Parathyroid adenoma (tissue), 2 donors: ENCODE measurements around the gene FOXO3.

Experiments used
- H2AFZ ChIP-seq: fragments of 300-600 bp; sonication (generic); one replicate; pipeline ENCODE4 v1.7.0; 2017; ENCODE audit warnings: antibody characterized with exemption, mild to moderate bottlenecking
- H3K27ac ChIP-seq: fragments of 300-600 bp; sonication (generic); one replicate; pipeline ENCODE4 v1.7.0; 2017
- H3K27me3 ChIP-seq: fragments of 300-600 bp; sonication (generic); one replicate; pipeline ENCODE4 v1.7.0; 2017; ENCODE audit warnings: low read length; ENCODE audit not compliant: control insufficient read depth, insufficient read depth
- H3K36me3 ChIP-seq: fragments of 300-600 bp; sonication (generic); one replicate; pipeline ENCODE4 v1.7.0; 2017; ENCODE audit warnings: low read length; ENCODE audit not compliant: control insufficient read depth, insufficient read depth
- H3K4me1 ChIP-seq: fragments of 300-600 bp; sonication (generic); one replicate; pipeline ENCODE4 v1.7.0; 2017; ENCODE audit warnings: control low read depth
- H3K4me2 ChIP-seq: fragments of 300-600 bp; sonication (generic); one replicate; pipeline ENCODE4 v1.7.0; 2017; ENCODE audit warnings: low read length
- H3K4me3 ChIP-seq: fragments of 300-600 bp; sonication (generic); one replicate; pipeline ENCODE4 v1.7.0; 2017; ENCODE audit warnings: low read depth, low read length
- H3K79me2 ChIP-seq: fragments of 300-600 bp; sonication (generic); one replicate; pipeline ENCODE4 v1.7.0; 2017; ENCODE audit warnings: control low read depth
- H3K9ac ChIP-seq: fragments of 300-600 bp; sonication (generic); one replicate; pipeline ENCODE4 v1.7.0; 2017; ENCODE audit warnings: mild to moderate bottlenecking
- H3K9me3 ChIP-seq: fragments of 300-600 bp; sonication (generic); one replicate; pipeline ENCODE4 v1.7.0; 2017; ENCODE audit warnings: low read length; ENCODE audit not compliant: control insufficient read depth
- TF ChIP-seq, protein P1 (sequence below): fragments of 300-600 bp; sonication (generic); IDR thresholded peaks from one replicate; pipeline ENCODE4 v1.7.0; 2017; ENCODE audit warnings: antibody characterized with exemption, mild to moderate bottlenecking
- donor health status: primary hyperparathyroidism.

The FOXO3 gene

DNA sequence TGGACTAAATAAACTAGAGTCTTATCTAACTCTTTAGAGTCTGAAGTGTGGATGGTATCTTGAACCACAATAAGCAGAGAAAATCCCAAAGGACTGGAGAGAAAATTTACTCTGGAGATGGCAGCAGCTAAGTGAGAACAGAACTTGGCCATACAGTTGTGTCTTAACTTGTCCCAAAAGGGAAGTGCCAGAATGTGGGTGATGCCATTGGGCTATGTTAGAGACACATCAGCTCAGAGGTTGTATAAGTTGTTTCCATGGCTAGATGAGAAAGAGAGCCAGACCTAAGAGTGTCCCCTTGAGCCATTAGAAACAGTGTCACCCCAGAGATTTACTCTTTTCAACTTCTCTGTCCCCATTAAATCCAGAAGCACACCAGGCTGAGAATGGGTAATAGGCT, 36.2 kb downstream of the FOXO3 start:
- no peaks in the 10 kb centered on the region for H3K36me3 ChIP-seq
- H3K27ac ChIP-seq = no peak overlapping the region
- TF ChIP-seq, protein P1, sequence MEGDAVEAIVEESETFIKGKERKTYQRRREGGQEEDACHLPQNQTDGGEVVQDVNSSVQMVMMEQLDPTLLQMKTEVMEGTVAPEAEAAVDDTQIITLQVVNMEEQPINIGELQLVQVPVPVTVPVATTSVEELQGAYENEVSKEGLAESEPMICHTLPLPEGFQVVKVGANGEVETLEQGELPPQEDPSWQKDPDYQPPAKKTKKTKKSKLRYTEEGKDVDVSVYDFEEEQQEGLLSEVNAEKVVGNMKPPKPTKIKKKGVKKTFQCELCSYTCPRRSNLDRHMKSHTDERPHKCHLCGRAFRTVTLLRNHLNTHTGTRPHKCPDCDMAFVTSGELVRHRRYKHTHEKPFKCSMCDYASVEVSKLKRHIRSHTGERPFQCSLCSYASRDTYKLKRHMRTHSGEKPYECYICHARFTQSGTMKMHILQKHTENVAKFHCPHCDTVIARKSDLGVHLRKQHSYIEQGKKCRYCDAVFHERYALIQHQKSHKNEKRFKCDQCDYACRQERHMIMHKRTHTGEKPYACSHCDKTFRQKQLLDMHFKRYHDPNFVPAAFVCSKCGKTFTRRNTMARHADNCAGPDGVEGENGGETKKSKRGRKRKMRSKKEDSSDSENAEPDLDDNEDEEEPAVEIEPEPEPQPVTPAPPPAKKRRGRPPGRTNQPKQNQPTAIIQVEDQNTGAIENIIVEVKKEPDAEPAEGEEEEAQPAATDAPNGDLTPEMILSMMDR = no peak
- no peak overlapping the region for H3K4me3 ChIP-seq
- no peak overlapping the region for H2AFZ ChIP-seq
- H3K9ac ChIP-seq = no peak overlapping the region
- H3K79me2 ChIP-seq = peaks cover 68% of the 10 kb centered on the region
- H3K4me2 ChIP-seq = no peak overlapping the region
- H3K9me3 ChIP-seq = no peaks in the 10 kb centered on the region
- peaks cover 20% of the 10 kb centered on the region for H3K4me1 ChIP-seq
- H3K27me3 ChIP-seq = no peaks in the 10 kb centered on the region

DNA sequence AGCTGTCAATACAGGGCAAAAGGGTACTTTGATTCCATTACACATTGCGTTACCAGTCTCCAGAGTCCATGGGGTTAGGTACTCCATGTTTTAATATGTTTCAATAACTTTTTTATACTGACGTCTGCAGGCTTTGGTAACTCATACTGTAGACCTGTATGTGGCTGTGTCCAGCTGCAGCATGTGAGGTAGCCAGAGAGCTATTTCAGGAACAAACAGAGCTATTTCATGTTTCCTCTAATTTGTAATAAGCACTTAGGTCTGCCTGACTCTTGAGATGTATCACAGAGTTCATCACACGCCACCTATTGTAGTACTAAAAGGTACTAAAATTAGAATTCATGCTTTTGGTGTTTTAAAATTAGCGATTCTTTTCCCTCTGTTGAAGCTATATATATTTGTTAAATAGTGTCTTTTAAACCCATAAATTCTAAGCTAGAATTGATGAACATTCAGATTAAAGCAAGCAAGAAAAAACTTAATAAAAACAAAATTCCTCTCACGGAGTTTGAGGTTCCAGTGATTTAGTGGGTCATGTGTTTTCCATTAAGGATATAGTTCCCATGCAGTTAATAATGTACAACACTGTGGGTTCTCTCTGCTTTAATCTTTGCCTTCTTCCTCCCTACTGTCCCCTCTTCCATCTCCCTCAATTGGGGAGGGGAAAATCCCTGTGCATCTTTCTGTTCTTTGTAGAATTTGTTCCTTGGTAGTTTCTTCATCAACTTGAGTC, 37.0 kb downstream of the FOXO3 start:
- Histone ChIP-seq H3K9me3 (no peaks in the 10 kb centered on the region), H3K27ac (no peak overlapping the region), H3K4me3 (no peak overlapping the region), H3K4me2 (no peak overlapping the region), H3K9ac (no peak overlapping the region), H3K79me2 (peaks cover 66% of the 10 kb centered on the region), H3K27me3 (no peaks in the 10 kb centered on the region), H2AFZ (no peak overlapping the region), H3K4me1 (peaks cover 13% of the 10 kb centered on the region), H3K36me3 (no peaks in the 10 kb centered on the region)
- TF ChIP-seq, protein P1 = no peak

DNA sequence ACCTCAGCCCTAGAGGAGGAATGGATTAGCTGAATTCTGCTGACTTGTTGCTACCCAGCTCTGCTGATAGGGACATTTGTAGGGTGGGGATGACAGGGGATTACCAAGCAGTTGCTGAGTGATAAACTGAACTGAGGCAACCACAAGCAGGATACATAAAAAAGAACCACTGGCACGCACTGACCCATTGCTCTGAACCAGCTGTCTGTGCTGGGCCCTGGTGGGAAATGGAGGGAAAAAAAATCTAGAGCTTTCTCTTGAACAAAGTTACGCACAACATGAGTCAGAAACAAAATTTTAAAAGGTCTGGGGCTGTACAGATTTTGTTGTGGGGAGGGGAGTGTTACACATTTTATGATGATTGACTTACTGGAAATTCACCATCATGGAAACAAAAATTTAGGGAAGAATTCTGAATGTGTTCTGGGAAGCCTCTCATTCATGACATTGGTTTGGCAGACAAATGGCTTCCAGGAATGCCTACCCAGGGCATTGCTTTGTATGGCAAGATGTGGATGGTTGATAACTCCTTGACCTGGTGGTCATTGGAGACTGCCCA, 37.7 kb downstream of the FOXO3 start:
- Histone ChIP-seq H3K4me1 (peaks cover 9% of the 10 kb centered on the region), H3K27me3 (no peaks in the 10 kb centered on the region), H3K79me2 (peaks cover 63% of the 10 kb centered on the region), H2AFZ (no peak overlapping the region), H3K9ac (no peak overlapping the region), H3K4me2 (no peak overlapping the region), H3K27ac (no peak overlapping the region), H3K9me3 (no peaks in the 10 kb centered on the region), H3K4me3 (no peak overlapping the region), H3K36me3 (no peaks in the 10 kb centered on the region)
- TF ChIP-seq, protein P1 = no peak

DNA sequence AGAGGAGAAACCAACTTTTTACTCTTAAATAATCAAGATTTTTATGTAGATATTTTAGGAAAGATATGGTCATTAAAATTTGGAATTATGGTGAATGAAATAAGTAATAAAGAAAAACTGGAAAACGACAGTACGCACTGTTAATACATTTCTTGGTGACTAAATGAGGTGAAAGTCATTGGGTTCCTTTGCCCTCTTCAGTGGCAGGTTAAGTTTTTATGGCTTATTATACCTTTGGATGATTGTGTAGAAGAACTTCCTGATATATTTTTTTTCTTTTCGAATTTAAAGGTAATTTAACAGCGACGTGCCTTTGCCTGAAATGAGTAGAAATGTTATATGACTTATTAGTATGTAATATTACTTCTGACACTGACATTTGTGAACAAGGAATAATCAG, 43.4 kb downstream of the FOXO3 start:
- H3K36me3 ChIP-seq = no peaks in the 10 kb centered on the region
- H3K4me3 ChIP-seq = no peak overlapping the region
- no peaks in the 10 kb centered on the region for H3K9me3 ChIP-seq
- H2AFZ ChIP-seq = no peak overlapping the region
- TF ChIP-seq, protein P1 = no peak
- H3K27ac ChIP-seq = no peak overlapping the region
- H3K9ac ChIP-seq = no peak overlapping the region
- no peaks in the 10 kb centered on the region for H3K27me3 ChIP-seq
- H3K4me1 ChIP-seq = peaks cover 24% of the 10 kb centered on the region
- H3K79me2 ChIP-seq = peaks cover 29% of the 10 kb centered on the region
- no peak overlapping the region for H3K4me2 ChIP-seq

DNA sequence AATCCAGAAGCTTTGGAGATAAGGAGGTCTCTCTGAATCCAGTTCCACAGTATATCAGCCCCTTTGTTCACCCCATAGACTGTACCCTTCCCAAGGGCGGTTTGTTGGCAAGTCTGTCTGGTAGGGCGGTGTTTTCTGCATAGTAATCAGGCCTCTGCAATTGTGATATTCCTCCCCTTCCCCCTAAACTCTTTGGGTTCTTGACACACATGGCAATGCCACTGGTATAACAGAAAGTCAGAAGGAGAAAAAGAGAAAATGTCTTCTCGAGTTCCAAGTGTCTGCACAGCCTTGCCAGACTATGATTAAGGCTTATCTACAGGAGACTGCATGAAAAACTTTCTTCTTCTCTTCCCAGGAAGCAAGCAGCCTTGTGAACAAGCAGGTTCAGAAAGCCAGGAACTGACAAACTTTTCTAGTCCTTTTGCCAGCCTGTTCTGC, 45.6 kb downstream of the FOXO3 start:
- H3K79me2 ChIP-seq = peaks cover 27% of the 10 kb centered on the region
- no peak overlapping the region for H3K4me3 ChIP-seq
- H3K36me3 ChIP-seq = no peaks in the 10 kb centered on the region
- no peaks in the 10 kb centered on the region for H3K9me3 ChIP-seq
- no peak overlapping the region for H3K27ac ChIP-seq
- no peaks in the 10 kb centered on the region for H3K27me3 ChIP-seq
- H3K9ac ChIP-seq = no peak overlapping the region
- TF ChIP-seq, protein P1 = no peak
- no peak overlapping the region for H3K4me2 ChIP-seq
- peaks cover 25% of the 10 kb centered on the region for H3K4me1 ChIP-seq
- no peak overlapping the region for H2AFZ ChIP-seq
